ENCODE results near the gene SCFD2.
A peak's percentile ranks its signal among the peaks of the same experiment; 100 is the strongest.

SCFD2 gene

GRCh38 chr4:52869656-52870055 lies 496.2 kb downstream of the SCFD2 start:
- no peak for DNase-seq

DNA sequence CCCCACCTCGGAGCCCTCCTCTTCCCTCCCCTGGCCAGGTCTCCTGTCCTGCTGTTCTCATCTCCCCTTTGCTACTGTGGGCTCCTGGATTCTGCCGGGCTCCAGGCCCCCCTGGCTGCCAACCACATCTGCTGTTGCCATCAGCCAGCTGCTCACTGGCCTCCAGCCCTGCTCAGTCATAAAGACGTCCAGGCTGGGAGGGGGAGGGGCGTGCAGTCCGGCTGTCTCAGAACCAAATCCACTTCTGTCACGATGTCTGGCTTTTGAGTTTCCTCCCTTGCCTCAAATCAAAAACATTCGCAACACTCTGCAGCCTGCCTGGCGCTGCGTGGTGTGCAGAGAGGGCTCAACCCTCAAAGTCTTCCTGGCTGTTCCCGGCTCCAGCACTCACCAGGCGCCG lies 496.7 kb downstream of the SCFD2 start:
- DNase-seq: no peak

DNA sequence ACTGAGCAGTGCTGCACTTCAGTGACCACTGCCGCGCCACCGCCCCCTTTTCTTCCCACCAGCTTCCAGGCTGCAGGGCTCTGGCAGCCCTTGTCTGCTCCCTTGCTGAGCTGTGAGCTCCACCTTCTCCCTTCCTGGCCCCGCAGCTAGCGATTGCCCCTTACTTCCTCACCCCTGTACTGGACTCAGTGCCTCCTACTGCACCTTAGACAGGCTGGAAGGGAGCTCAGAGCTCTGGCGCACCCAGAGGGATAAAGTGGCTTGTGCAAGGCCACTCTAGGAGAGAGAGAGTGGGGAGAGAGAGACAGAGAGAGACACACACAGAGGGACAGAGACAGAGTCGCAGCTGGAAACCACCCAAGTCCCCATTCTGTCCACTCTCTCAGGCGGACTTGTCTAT lies 497.7 kb downstream of the SCFD2 start:
- no peak for DNase-seq

DNA sequence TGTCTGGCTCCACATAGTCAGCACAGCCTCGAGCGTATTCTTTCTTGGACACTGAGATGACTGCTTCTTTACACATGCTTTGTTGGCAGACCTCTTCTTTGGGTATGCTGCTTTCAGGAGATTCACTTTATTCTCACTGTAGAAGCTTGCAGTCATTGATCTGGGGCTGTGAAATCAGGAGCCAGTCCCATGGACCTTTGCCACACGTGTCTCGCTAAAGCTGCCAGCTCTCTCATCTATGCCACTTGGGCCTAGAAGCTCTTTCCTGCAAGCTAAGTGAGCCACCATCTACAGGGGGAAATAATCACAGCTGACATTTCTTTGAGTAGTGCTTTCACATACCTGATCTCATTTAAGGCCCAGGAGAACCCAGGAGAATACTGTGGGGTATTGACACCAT lies 498.7 kb downstream of the SCFD2 start:
- DNase-seq: no peak

DNA sequence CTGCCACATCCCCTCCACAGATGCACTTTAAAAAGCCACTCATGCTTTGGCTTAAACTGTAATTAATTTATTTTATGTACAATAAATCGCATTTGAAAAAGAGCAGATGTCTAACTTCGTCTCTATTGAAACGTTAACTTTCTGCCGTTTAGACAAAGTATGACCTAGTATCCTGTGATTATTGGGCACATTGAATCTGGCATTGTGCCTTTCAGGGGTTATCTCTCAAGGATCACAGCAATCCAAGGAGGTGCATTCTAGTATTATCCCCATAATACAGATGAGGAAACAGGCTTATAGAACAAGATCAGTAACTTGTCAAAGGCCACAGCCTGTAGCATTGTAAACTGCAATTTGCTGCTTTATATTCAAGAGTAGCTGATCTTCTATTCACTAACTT lies 499.1 kb downstream of the SCFD2 start:
- no peak for DNase-seq

- no peak for DNase-seq
Measured at GRCh38 chr4:52865300-52865699, 500.6 kb downstream of the SCFD2 start.

GRCh38 chr4:52864793-52865192 lies 501.1 kb downstream of the SCFD2 start:
- no peak for DNase-seq

DNA sequence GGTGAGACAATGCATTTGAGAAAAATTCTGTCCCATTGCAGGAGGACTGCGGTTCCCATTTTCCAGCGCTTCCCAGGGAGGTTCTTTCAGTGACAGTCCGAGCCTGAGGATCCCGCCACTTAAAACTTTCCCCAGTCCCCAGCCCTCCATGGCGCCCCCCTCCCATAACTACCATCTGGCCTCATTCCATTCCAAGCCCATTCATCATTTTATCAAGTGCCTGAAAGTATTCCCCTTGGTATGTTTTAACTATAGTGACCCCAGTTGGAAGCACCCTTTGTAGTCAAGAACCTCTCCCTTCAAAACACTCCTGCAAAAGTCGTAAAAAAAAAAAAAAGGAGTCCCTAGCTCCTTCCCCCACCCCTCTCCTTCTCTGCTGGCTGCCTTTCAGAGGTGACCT lies 502.5 kb downstream of the SCFD2 start:
- DNase-seq: no peak

DNA sequence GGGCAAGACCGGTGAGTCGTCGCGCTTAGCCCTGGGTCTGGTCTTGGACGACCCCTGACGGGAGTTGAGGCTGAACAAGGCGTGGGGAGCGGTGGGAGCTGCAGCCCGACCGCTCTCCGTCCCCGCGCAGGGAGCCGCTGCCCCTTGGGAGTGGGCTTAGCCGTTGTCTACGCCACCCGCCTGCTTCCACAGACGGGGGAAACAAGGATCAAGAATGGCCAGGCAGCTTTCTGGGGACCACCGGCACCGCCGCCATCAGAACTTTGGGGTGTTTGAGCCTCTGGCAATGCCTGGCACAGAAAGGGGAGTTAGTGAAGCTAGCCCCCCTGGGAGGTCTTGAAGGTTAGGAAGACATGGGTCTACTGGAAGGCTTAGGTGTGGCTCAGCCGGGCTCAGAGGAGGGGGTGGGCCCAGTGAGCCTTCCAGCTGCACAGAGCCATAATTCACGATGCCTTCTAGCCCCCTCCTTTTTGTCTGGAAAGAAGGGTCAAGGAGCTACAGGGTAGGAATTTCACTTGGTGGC lies 503.2 kb downstream of the SCFD2 start:
- DNase-seq: no peak

GRCh38 chr4:52861879-52862616 lies 503.8 kb downstream of the SCFD2 start, which contains the start of gene RASL11B:
TSS of gene RASL11B (plus strand) at chr4:52862317. CDS start at chr4:52862508, 191 bp downstream.
- DNase-seq: peak; percentile 79

DNA sequence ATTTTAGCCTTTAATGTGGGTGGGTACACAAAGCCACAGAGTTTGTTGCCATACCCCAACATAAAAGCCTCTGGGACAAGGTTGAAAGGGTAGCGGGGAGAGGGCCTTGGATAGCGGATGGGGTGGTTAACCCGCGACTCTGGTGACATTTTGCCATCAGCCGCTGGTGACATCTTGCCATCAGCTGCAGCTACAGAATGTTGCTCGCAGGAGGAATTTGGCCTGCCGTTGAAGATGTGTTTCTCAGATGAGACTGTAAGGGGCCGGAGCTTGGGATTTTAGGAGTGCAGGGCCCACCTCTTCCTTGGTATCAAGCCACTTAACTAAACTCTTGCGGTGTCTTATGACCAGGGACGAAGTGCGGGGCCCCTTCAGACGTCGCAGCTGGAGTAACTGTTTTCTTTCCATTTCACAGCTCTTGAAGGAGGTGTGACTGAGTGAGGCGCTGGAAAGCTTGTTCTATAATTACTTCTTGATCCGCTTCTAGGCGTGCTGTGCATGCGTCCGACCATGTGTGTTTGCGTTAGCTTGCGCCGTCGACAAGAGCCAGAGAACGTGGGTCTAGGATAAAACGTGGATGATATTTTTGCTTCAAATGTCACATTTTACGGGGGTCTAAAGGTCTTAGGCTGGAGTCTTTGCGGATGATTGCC lies 504.6 kb downstream of the SCFD2 start:
- no peak for DNase-seq

DNA sequence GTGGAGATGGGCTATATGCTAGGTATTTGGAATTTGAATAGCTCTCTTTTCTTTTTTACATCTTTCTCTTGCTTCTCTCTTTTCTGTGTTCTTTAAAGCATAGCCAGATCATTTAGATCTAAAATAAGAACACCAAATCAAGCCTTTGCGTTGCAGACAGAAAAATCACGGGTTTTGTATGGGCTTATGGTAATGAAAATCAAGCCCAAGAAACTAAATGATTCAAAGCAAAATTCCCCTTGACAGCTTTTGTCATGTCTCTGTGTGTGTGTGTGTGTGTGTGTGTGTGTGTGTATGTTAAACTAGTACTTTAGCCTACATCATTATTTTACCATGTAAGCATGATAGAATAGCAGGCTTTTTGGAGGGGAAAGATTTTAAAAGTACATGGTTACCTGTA lies 505.5 kb downstream of the SCFD2 start:
- no peak for DNase-seq

GRCh38 chr4:52856801-52857200 lies 509.1 kb downstream of the SCFD2 start:
- no peak for DNase-seq

GRCh38 chr4:52853351-52853750 lies 512.5 kb downstream of the SCFD2 start:
- DNase-seq: no peak

- no peak for DNase-seq
Measured at GRCh38 chr4:52852711-52853110, 513.1 kb downstream of the SCFD2 start.

DNA sequence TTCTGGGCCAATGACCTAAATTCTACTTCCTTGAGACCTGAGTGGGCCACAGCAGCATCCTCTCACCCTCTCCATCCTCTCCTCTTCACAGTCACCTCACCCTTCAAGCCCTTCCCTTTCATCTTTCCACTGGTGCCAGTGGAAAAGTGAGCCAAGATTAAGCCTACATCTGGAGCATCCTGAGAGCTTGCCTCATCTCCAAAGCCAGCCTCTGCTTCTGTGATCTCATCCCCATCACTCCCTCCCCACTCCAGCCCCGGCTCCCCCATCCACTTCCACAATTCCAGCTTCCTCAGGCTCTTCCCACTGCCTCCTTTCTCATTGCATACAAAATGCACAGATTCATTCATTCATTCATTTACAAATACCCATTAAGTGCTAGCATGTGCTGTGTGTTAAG lies 513.8 kb downstream of the SCFD2 start:
- no peak for DNase-seq

DNA sequence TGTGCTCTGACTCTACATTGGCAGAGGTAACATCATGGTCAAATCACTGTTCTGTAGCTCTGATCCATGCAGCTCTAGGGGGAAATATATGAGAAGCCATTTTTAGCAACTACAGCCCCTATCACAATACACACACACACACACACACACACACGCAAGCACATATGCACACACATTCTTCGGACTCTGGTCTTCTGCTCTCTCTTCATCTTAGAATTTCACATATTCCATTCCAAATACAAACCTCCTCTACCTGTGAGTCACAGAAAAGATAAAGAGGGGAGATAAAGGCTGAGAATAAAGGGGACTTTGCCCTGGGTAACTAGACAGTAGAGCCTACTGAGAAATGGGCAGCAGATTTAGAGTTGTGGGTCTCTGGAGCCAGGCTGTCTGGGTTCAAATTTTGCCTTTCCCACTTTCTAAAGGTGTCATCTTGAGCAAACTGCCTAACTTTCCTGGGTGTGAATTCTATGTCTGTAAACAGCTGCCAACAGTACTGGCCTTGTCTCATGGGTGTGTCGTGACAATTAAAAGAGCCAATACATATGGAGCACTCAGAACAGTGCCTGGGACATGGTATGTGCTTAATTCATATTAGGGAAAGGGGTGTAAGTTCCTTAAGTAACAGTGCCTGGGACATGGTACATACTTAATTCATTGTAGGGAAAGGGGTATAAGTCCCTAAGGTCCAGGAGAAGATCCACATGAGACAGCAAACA lies 515.3 kb downstream of the SCFD2 start:
- DNase-seq: no peak

DNA sequence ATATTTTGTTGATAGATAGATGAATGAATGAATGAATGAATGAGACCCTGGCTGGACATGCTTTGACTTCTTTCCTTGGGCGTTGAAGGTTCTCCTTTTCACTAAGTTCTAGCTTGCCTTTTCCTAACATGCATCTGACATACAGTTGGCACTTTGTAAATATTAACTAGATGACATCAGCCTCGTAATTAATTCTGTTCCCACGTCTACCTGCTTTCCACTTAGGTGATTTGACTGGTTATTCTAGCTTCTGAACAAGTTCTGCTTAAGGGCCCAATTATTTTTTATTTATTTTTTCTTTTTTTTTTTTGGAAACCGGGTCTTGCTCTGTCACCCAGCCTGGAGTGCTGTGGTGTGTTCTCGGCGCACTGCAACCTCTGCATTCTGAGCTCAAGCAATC lies 517.6 kb downstream of the SCFD2 start:
- DNase-seq: no peak

GRCh38 chr4:52846502-52846901 lies 519.4 kb downstream of the SCFD2 start:
- no peak for DNase-seq

DNA sequence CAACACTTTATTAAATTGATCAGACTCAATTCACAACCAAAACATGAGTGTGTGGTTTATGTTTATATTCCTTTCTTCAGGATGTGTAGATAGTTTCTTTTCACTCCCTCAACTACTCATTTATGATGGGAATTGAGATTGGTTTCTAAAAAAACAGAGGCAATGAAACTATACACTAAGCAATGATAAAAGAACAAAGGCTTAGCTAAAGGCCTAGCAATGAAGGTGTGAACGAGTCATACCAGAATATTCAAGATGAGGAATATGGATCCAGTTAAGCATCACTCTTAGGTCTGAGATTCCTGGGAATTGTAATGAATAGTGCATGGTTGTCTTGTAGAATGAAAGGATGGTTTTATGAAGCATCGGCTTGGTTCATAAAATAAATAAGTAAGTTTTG lies 521.3 kb downstream of the SCFD2 start:
- no peak for DNase-seq

DNA sequence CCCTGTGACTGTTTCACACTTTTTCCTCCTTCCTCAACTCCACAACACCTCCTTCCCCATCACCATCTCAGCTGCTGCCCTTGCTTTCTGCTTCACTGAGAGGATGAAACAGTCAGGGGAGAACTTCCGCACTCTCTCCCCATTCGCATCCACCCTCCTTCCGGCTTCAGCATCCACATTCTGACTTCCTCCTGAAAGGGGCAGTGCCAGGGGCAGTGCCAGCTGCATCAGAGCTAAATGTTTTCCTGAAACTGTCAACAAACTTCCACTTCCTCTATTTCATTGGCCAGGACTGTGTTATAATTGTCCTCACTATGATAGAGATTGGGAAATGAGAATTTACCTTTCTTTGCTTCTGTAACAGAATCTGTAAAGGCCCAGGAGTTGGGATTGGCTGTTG lies 521.9 kb downstream of the SCFD2 start:
- DNase-seq: no peak

DNA sequence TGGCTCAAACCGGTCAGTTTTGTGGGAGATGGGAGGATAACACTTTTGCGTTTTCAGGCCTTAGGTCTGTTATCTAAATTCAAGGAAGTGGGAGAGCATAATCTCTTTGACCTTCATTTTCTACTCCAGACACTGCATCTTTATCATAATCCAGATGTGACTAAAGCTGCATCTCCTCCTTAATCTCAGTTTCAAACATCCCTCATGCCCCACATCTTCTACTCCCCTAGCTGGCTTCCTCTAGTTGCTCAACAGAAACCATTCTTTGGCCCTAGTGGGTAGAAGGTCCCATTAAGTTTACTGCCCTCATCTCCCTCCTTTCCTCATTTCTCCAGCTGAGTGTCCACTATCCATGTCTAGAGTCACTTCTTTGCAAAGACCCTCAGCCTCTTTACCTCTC lies 522.5 kb downstream of the SCFD2 start:
- no peak for DNase-seq

- no peak for DNase-seq
Measured at GRCh38 chr4:52842792-52843191, 523.1 kb downstream of the SCFD2 start.

All from stimulated activated CD4-positive, alpha-beta T cell treated with anti-CD3 and anti-CD28 coated beads, Interleukin-1b, Interleukin-23, amount 100 ng/mL, for 48 hours (primary cell).